ENCODE data around the gene RAD9B.

- TF ChIP-seq, protein P1, sequence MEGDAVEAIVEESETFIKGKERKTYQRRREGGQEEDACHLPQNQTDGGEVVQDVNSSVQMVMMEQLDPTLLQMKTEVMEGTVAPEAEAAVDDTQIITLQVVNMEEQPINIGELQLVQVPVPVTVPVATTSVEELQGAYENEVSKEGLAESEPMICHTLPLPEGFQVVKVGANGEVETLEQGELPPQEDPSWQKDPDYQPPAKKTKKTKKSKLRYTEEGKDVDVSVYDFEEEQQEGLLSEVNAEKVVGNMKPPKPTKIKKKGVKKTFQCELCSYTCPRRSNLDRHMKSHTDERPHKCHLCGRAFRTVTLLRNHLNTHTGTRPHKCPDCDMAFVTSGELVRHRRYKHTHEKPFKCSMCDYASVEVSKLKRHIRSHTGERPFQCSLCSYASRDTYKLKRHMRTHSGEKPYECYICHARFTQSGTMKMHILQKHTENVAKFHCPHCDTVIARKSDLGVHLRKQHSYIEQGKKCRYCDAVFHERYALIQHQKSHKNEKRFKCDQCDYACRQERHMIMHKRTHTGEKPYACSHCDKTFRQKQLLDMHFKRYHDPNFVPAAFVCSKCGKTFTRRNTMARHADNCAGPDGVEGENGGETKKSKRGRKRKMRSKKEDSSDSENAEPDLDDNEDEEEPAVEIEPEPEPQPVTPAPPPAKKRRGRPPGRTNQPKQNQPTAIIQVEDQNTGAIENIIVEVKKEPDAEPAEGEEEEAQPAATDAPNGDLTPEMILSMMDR (IDR thresholded peaks at IDR 0.05) = no peak
- TF ChIP-seq POLR2A (IDR thresholded peaks at IDR 0.05) (no peak), POLR2AphosphoS5 (IDR thresholded peaks at IDR 0.05) (no peak)
These were observed 43.4 kb upstream of the RAD9B start for GRCh38 chr12:110458756-110459155.

All from prostate gland (tissue), 2 donors.